Activated CD4-positive, CD25-positive, alpha-beta regulatory T cell treated with anti-CD3 and anti-CD28 coated beads, Interleukin-2, amount 50 U/mL, for 24 hours (primary cell): ENCODE data around the gene SNRPD2.

ENCODE experiments used
- ATAC-seq, 2 donors: fragments of 150-1000 bp; cut with Tn5 transposase; one replicate each; pipeline ENCODE4 v1.10.0; 2021; ENCODE audit warnings: mild to moderate bottlenecking in 1 of 2, moderate library complexity in 1 of 2

SNRPD2 gene

GRCh38 chr19:45655073-45655472 lies 36.7 kb downstream of the SNRPD2 start:
- ATAC-seq: no peak

DNA sequence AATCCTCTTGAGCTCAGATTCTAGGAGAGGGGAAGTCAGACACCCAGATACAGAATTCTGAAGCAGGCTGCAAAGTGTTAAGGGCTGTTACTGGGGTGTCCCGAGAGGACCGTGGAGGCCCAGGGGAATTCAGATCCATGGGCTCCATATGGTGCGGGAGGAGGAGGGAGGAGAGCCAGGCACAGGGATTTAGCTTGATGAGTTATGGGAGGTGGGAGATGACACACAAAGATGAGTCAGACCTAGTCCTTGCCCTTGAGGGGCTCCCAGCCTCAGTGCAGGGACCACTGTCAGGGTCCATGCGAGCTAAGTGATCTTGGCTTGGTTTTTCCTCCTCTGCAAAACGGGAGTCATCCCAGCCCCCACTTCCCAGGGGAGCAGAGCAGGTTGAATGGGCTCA lies 38.1 kb downstream of the SNRPD2 start:
- no peak for ATAC-seq

DNA sequence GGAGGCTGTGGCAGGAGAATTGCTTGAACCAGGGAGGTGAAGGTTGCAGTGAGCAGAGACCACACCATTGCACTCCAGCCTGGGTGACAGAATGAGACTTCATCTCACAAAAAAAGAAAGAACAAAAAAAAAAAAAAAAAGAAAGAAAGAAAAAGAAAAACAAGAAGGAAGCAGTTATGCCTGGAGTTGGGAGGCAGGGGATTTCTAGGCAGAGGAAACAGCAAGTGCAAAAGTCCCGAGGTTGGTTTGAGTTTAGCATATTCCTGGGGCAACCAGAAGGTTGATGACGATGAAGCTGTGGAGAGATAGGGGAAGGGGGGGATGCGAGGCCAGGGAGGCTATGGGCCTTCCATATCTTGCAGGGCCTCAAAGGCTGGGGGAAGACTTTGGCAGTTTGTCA lies 41.0 kb downstream of the SNRPD2 start:
- no peak for ATAC-seq

DNA sequence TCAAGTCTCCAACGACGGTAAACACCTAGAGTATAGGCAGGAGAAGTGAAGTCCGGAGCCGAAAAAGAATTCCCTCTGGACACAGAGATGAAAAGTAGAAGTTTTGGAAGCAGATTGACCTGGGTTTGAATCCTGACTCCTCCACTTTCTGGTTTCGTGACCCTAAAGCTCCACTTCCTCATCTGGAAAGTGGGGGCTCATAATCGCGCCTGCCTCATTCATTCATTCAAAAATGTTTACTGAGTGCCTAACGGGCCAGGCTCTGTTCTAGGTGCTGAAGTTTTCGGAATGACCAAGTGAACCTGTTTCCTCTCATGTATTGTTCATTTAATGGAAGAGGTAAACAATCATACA lies 45.4 kb downstream of the SNRPD2 start:
- ATAC-seq: no peak

- peak; percentile 14 to 24 for ATAC-seq
Observed at GRCh38 chr19:45645631-45646344, 46.0 kb downstream of the SNRPD2 start.

DNA sequence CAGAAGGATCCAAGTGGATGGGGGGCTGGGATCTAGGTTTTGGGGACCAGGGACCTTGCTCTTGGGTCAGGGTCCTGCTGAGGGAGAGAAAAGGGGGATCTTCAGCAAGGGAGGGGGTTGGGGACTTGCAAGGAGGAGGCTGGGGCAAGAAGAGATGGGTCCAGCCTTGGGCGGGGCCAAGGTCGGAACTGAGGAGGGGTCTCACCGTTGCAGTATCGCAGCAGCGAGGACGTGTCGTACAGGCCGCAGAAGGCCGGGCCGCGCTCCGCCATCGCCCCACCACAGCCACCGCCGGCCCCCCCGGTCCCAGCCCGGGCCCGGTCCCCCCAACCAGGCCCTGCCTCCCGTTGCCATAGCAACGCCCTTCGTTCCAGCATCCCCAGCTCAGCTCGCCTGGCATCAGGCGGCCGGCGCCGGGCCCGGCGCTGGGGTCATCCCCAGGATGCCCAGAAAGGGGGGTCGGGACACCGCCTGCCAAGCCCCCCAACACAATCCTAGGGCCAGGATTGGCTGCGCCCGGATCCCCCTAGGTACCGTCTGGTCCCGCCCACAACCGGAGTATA lies 46.6 kb downstream of the SNRPD2 start:
- ATAC-seq: no peak

GRCh38 chr19:45643927-45644771 lies 47.6 kb downstream of the SNRPD2 start:
- ATAC-seq: no peak

DNA sequence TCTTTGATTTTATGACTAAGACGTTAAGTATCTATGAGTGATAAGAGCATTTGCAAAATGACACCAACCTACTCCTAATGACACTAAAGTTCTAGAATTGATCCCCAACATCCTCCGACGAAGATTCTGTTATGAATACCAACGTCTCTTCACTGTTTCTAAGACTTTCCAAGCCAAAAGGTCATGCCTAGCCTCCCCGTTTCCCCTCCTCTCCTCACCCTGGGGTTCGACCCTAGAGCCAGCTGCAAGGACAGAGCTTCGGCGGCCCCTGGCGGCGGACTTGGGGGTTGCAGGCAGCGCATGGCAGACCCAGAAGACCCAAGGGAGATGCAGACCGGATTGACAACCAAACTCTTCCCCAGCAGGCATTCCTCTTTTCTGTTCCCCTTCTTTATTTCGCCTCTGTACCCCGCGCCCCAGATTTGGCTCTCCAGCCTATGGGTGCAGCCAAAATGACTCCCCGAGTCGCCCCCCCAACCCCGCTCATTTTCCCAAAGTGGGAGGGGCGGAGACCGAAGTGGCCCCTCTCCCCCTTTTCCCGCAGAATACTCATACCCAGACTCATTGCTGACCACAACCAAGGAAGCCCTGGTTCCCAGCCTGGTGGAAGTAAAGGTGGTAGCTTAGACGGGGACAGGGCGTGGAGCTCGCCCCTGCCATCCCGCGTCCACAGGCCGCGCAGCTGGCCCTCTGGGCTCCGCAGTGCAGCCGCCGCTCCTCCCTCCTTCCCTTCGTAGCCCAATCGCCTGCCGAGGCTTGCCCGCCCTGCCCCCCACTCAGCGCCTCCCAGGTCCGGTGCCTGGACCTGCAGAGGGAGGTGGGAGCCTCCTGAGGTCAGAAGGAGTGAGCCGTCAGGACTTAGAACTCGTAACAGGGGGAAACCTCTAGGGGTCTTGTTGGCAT lies 48.5 kb downstream of the SNRPD2 start:
- ATAC-seq: peak; percentile 63 to 65

GRCh38 chr19:45641274-45642105 lies 50.3 kb downstream of the SNRPD2 start:
- ATAC-seq: peak; percentile 29 to 33

GRCh38 chr19:45640849-45641273 lies 50.9 kb downstream of the SNRPD2 start:
- ATAC-seq: no peak

GRCh38 chr19:45638930-45639729 lies 52.6 kb downstream of the SNRPD2 start, which contains the start of gene EML2:
EML2 (minus strand) TSS chr19:45639397; CDS start chr19:45639376, 21 bp downstream.
- no peak for ATAC-seq

GRCh38 chr19:45637890-45638667 lies 53.7 kb downstream of the SNRPD2 start:
- ATAC-seq: no peak
